Measurements from ENCODE around the gene PRKAR1A.
A peak's percentile ranks its signal among the peaks of the same experiment; 100 is the strongest.
"Not testable (repeated sequence)": the region's sequence is repeated elsewhere in the genome, so short reads cannot be mapped to it uniquely, and the experiment has no call there.

Gene PRKAR1A

GRCh38 chr17:68511671-68512246, 471 bp upstream of the PRKAR1A start:
- DNase-seq, result peak; percentile 96

GRCh38 chr17:68512960-68513474, 787 bp downstream of the PRKAR1A start:
- peak; percentile 76 for DNase-seq

- no peak for DNase-seq
Measured at GRCh38 chr17:68513932-68514331, 1.7 kb downstream of the PRKAR1A start.

- peak; percentile 56 for DNase-seq
Measured at GRCh38 chr17:68514831-68515635, 2.8 kb downstream of the PRKAR1A start.

GRCh38 chr17:68516732-68517131, 4.5 kb downstream of the PRKAR1A start:
- no peak for DNase-seq

GRCh38 chr17:68517605-68518004, 5.4 kb downstream of the PRKAR1A start:
- not testable (repeated sequence) for DNase-seq

GRCh38 chr17:68518063-68518815, 6.0 kb downstream of the PRKAR1A start:
- no peak for DNase-seq

GRCh38 chr17:68519051-68519450, 6.8 kb downstream of the PRKAR1A start:
- not testable (repeated sequence) for DNase-seq

GRCh38 chr17:68519911-68520310, 7.7 kb downstream of the PRKAR1A start:
- DNase-seq, result no peak

GRCh38 chr17:68522266-68522665, 10.0 kb downstream of the PRKAR1A start:
- DNase-seq, result no peak

- no peak for DNase-seq
Measured at GRCh38 chr17:68526548-68526947, 14.3 kb downstream of the PRKAR1A start.

- no peak for DNase-seq
Measured at GRCh38 chr17:68527314-68527713, 15.1 kb downstream of the PRKAR1A start.

GRCh38 chr17:68531252-68531651, 19.0 kb downstream of the PRKAR1A start:
- no peak for DNase-seq

- DNase-seq, result no peak
Measured at GRCh38 chr17:68532826-68533225, 20.6 kb downstream of the PRKAR1A start.

GRCh38 chr17:68533887-68534694, 21.9 kb downstream of the PRKAR1A start:
- DNase-seq, result peak; percentile 43

GRCh38 chr17:68534695-68535088, 22.5 kb downstream of the PRKAR1A start:
- no peak for DNase-seq

- no peak for DNase-seq
Measured at GRCh38 chr17:68535922-68536321, 23.7 kb downstream of the PRKAR1A start.

- DNase-seq, result peak; percentile 42
Measured at GRCh38 chr17:68539548-68540467, 27.6 kb downstream of the PRKAR1A start.

- DNase-seq, result no peak
Measured at GRCh38 chr17:68540981-68541380, 28.8 kb downstream of the PRKAR1A start.

GRCh38 chr17:68541816-68542215, 29.6 kb downstream of the PRKAR1A start:
- no peak for DNase-seq

GRCh38 chr17:68542698-68543463, 30.7 kb downstream of the PRKAR1A start:
- no peak for DNase-seq
